Tibial nerve (tissue), 3 donors: ENCODE measurements around the gene ID2.

Experiments
- POLR2A ChIP-seq, 2 donors: fragments of 450-650 bp; IDR thresholded peaks; one replicate each; pipeline ENCODE4 v1.6.1; 2017; ENCODE audit warnings: antibody characterized with exemption in 2 of 2, mild to moderate bottlenecking in 2 of 2, moderate library complexity in 2 of 2
- TF ChIP-seq, protein P1 (sequence below), 5 experiments: fragments of 200-600 bp in 3 of 5; fragments of 450-650 bp in 2 of 5; sonication (generic) in 3 of 5; IDR thresholded peaks; one replicate each; pipeline ENCODE4 v1.5.1; 2016 to 2019; ENCODE audit warnings: antibody characterized with exemption in 5 of 5, mild to moderate bottlenecking in 3 of 5, moderate library complexity in 2 of 5

DNA sequence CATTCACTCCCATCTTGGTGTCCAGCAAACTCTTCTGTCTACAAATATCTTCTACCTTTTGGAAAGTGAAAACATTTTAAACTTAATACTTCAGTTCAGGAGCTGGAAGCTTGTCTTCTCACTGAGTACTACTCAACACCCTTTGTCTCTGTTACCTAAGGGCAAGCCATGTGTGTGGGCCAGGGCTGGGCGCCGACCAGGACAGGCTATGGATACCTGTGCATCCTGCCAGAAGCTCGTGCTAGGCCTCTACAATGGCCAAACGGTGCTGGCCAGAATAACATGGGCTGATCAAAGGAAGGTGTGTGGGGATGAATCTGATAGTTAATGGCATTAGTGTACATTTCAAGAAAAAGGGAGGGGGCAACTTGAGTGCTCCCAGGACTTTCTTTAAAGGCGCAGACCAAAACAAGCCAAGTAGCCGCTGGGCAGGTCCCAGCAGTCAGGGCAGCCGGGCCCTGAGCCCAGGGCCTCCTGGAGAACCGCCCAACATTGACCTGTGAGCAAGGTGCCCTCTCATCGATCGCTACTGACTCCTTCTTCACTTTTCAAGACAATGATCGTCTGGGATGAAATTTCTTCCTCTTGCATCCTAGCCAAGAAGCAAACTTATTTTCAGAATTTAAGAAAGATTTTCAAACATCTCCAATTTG, 29.0 kb upstream of the ID2 start:
- TF ChIP-seq, protein P1, sequence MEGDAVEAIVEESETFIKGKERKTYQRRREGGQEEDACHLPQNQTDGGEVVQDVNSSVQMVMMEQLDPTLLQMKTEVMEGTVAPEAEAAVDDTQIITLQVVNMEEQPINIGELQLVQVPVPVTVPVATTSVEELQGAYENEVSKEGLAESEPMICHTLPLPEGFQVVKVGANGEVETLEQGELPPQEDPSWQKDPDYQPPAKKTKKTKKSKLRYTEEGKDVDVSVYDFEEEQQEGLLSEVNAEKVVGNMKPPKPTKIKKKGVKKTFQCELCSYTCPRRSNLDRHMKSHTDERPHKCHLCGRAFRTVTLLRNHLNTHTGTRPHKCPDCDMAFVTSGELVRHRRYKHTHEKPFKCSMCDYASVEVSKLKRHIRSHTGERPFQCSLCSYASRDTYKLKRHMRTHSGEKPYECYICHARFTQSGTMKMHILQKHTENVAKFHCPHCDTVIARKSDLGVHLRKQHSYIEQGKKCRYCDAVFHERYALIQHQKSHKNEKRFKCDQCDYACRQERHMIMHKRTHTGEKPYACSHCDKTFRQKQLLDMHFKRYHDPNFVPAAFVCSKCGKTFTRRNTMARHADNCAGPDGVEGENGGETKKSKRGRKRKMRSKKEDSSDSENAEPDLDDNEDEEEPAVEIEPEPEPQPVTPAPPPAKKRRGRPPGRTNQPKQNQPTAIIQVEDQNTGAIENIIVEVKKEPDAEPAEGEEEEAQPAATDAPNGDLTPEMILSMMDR (IDR thresholded peaks at IDR 0.05), result no peak
- TF ChIP-seq POLR2A (IDR thresholded peaks at IDR 0.05), result no peak
